HG02943 (cell line): ENCODE data around the gene CIZ1.
"Not testable (repeated sequence)": the region's sequence is repeated elsewhere in the genome, so short reads cannot be mapped to it uniquely, and the experiment has no call there.

Source experiments
- ATAC-seq: cut with Tn5 transposase; IDR thresholded peaks from one replicate; pipeline ENCODE4 v1.9.1; 2021; ENCODE audit warnings: mild to moderate bottlenecking, low read depth, moderate library complexity; ENCODE audit not compliant: unreplicated experiment

CIZ1 gene

DNA sequence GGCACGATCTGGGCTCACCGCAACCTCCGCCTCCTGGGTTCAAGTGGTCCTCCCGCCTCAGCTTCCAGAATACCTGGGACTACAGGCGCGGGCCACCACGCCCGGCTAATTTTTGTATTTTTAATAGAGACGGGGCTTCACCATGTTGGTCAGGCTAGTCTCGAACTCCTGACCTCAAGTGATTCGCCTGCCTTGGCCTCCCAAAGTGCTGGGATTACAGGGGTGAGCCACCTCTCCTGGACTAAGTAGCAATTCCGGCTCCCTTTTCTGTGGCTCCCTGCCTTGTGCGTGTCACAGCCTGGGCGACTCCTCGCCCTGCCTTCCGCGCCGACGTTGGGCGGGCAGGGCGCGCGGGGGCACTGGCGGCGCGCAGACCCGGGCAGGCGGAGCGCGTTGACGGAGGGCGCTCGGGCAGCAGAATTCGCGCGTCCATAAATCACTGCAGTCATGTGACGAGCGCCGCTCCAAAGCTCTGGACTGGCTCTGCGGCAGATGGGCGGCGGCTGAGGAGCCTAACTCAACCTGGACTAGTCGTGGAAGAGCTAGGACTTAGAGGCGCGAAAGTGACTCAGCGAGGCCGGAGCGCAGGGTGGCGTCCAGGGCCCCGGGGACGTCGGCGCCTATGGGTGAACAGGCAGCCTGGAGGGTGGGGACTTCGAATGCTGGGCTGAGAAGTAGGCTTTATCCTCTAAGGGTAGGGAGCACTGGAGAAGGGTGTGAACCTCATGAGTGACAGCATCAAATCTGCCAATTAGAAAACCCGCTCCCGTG lies 1.4 kb upstream of the CIZ1 start:
- no peak for ATAC-seq

DNA sequence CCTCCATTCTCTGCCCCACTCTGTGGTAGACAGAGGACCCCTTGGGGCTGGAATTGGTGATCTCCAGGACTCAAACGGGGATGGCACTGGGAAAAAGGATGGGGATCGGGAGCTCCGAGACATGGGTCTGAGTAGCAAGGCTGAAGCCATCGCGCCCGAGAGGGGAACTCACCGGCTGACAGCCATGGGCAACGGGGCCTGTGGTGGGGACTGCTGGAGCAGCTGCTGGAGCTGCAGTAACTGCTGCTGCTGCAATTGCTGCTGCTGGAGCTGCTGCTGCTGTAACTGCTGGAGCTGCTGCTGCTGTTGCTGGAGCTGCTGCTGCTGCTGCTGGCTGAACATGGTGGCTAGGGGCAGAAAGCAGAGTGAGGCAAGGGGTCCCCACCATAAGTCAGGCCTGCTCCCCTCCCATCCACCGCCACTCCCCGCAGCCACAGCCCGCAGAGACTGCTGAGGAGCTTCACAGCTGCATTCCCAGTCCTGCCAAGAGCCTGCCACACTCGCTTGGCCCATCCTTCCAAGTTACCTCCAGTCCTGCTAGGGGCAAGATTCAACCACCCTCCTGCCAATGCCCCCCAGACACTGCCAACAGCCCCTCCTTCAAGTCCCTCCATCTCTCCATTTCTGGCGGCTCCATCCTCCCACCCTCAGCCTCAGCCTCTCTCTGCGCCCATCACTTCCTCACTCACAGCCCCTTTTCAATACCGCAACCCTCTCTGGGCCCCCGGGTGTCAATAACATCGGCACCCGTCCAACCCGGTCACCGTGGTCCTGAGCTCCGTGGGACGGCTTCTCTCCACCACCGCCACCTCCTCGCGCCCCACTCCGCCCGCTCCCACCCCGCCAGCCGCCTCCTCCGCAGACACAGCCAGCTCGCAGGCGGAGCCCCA lies 611 bp downstream of the CIZ1 start:
- ATAC-seq = peak; percentile 19

GRCh38 chr9:128190013-128190412 lies 1.4 kb downstream of the CIZ1 start:
- ATAC-seq = no peak

DNA sequence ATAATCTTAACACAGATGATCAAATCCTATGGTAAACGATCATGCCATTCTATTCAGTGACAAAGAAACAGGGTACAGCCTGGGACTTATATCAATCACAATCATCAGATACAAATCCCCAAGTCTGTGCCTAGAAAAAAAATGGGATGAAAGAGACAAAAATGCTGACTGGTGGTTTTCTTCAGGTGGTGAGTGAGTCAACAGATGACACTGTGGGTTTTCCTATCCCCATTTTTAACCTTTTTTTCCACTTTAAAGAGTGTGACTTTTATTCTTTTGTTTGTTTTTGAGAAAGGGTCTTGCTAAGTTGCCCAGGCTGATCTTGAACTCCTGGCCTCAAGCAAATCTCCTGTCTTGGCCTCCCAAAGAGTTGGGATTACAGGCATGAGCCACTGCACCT lies 3.2 kb downstream of the CIZ1 start:
- ATAC-seq = no peak

GRCh38 chr9:128187361-128187760 lies 4.0 kb downstream of the CIZ1 start:
- ATAC-seq = no peak

DNA sequence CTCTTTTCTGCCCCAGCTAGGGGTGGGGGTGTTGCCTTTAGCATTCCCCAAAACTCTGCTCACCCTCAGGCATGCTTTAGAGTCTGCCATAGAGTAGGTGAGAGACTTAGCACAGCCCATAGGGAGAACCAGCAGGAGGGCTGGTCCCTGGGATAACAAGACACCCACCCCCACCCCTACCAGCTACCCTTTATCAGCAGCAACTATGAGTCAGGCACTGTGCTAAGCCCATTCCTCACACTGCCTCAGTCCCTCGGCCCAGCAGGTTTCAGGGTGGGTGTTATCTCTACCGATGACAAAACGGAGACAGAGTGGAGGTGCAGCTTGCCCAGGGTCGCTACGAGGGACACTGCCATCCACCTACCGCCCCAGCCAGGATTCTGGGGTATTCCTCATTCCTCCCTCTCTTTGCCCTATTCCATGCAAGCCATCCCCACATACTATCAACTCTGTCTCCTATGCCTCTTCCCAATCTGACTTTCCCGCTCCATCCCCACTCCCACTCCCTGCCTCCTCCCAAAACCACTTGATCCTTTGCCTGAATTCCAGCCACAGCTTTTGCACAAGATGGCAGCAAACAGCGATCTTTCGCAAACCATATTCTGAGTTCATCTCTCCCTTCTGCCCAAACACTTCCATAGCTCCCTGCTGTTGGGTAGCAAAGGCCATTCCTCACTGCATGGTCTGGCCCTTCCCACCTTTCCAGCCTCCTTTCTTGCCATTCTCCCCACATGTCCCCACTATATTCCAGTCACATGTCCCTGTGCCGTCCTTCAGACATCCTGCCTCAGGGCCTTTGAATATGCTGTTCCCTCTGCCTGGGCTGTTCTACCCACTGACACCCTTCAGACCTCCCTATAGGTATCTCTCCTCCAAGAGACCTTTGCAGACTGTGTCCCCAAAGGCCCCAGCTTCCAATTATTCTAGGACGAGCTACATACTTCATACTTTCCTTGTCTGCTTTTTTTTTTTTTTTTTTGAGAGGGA lies 5.1 kb downstream of the CIZ1 start:
- no peak for ATAC-seq

DNA sequence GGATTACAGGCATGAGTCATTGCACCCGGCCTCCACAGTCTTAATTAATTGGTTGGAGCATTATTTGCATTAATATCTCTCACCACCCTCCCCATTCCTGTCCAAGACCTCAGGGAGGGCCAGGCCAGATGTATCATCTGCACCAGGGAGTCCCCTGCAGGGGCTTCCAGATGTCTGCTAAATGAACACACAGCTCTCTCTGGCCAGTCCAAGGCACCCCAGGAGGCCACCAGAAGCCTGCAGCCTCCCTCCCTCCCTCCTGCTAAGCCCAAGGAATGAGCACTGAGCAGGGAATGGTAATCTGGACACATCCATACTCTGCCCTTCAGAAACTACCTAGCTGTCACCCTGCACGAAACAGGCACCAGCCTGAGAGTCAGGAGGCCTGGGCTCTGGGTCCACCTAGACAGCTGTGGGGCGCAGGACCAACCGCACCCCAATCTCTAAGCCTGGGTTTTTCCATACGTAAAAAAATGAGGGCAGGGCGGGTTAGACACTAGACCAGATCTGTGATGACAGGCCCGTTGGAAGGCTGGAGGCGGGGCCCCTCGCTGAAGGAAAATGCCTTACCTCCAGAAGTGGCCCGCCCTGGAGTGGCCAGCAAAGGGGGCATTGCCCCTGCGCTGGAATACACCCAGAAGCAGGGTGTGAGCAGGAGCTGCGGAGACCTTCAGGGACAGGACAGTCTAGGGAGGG lies 8.3 kb downstream of the CIZ1 start:
- no peak for ATAC-seq

DNA sequence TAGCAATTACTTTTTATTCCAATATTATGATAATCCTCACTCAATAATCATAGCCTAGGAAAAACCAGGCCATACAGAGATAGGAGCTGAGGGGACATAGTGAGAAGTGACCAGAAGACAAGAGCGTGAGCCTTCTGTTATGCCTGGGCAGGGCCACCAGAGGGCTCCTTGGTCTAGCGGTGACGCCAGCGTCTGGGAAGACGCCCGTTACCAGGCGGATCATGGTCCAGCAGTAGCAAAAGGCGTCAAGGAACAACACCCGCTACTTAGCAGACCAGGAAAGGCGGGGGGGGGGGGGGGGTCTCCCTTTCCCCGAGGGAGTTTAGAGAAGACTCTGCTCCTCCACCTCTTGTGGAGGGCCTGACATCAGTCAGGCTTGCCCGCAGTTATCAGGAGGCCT lies 9.9 kb downstream of the CIZ1 start:
- ATAC-seq = not testable (repeated sequence)

- no peak for ATAC-seq
Measured at GRCh38 chr9:128180447-128180846, 10.9 kb downstream of the CIZ1 start.

GRCh38 chr9:128180001-128180400 lies 11.4 kb downstream of the CIZ1 start:
- no peak for ATAC-seq

- no peak for ATAC-seq
Measured at GRCh38 chr9:128178806-128179431, 12.5 kb downstream of the CIZ1 start.

GRCh38 chr9:128175726-128176125 lies 15.6 kb downstream of the CIZ1 start:
- ATAC-seq = no peak

GRCh38 chr9:128175102-128175563 lies 16.2 kb downstream of the CIZ1 start:
- ATAC-seq = no peak

GRCh38 chr9:128174062-128174461 lies 17.3 kb downstream of the CIZ1 start:
- no peak for ATAC-seq

DNA sequence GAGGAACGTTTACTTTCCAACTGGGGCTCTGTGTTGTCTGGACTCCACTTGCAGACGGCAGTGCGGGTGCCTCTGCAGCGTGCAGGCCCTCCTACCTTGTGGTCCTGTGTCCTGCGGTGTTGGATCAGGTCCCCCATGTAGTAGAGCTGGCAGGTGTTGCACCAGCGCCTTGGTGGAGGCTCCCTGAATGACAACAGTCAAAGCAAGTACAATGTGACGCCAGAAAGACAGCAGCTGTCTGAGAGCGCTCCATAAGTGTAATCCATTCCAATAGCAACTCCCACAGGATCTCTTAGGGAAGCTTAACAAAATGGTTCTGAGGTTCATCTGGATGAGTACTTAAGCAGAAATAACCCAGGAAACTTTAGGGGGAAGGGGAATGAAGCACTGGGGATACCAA lies 21.4 kb downstream of the CIZ1 start:
- ATAC-seq = no peak

GRCh38 chr9:128169492-128169891 lies 21.9 kb downstream of the CIZ1 start:
- no peak for ATAC-seq

GRCh38 chr9:128168731-128169308 lies 22.6 kb downstream of the CIZ1 start:
- ATAC-seq = no peak

DNA sequence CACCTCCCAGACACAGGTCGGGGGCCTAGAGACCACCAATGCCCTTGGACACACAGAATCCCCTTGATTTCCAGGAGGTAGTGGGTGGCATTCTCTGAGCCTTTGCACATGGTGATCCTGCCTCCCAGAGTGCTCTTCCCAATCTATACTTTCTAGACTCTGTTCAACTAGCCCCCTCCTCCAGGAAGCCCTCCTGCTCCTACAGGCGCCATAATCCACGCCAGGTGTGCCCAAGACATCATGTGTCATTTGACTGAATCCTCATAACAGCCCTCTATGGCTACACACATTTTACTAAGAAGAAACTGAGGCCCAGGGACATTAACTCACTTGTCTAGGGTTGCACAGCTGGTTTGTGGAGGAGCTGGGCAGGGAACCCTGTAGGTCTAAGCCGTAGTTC lies 24.2 kb downstream of the CIZ1 start:
- no peak for ATAC-seq

GRCh38 chr9:128166169-128166568 lies 25.2 kb downstream of the CIZ1 start:
- ATAC-seq = no peak
